Mesothelial cell of epicardium (in vitro differentiated cells): Measurements from ENCODE around the gene FAM163B. TPM values are rescaled to one million over a fixed set of nuclear protein-coding genes. Genes with fewer than 3 reads are reported as not detected.

ENCODE experiments used
- DNase-seq, 2 experiments: peaks; one replicate each; pipeline ENCODE4 v3.0.0; 2021; ENCODE audit warnings: low spot score in 2 of 2; ENCODE audit not compliant: unreplicated experiment in 2 of 2
- H3K27ac Mint-ChIP-seq: 2 replicates; pipeline ENCODE4 v1.8.0; 2021; ENCODE audit warnings: mixed read lengths
- H3K27me3 Mint-ChIP-seq: 2 replicates; pipeline ENCODE4 v1.8.0; 2021; ENCODE audit warnings: low read depth, mixed read lengths
- H3K36me3 Mint-ChIP-seq: 2 replicates; pipeline ENCODE4 v1.8.0; 2021; ENCODE audit warnings: mixed read lengths
- H3K4me1 Mint-ChIP-seq: 2 replicates; pipeline ENCODE4 v1.8.0; 2021; ENCODE audit warnings: mixed read lengths
- H3K4me3 Mint-ChIP-seq: 2 replicates; pipeline ENCODE4 v1.8.0; 2021; ENCODE audit warnings: mild to moderate bottlenecking, moderate library complexity, mixed read lengths
- H3K9me3 Mint-ChIP-seq: 2 replicates; pipeline ENCODE4 v1.8.0; 2021; ENCODE audit warnings: mixed read lengths
- CTCF ChIP-seq: fragments of 200-600 bp; sonication (generic); IDR thresholded peaks from one replicate; pipeline ENCODE4 v1.5.0; 2021; ENCODE audit warnings: antibody characterized with exemption; ENCODE audit not compliant: unreplicated experiment
- total RNA-seq: library from RNA; stranded (reverse); gene quantifications from 3 replicates; pipeline ENCODE4 v1.2.1, GENCODE V29; 2021

FAM163B gene
- total RNA-seq, 1 donor from 2014 or later, result 0.72 TPM

GRCh38 chr9:133575186-133576030, 33.8 kb downstream of the FAM163B start:
- H3K27ac Mint-ChIP-seq, result no peak overlapping the region
- H3K4me3 Mint-ChIP-seq, result no peak overlapping the region
- H3K4me1 Mint-ChIP-seq, result peaks cover 17% of the 10 kb centered on the region

GRCh38 chr9:133574771-133575170, 34.4 kb downstream of the FAM163B start:
- no peaks in the 10 kb centered on the region for H3K36me3 Mint-ChIP-seq
- no peaks in the 10 kb centered on the region for H3K9me3 Mint-ChIP-seq
- DNase-seq, result no peak
- H3K4me1 Mint-ChIP-seq, result peaks cover 16% of the 10 kb centered on the region
- no peaks in the 10 kb centered on the region for H3K27me3 Mint-ChIP-seq
- H3K4me3 Mint-ChIP-seq, result no peak overlapping the region
- TF ChIP-seq CTCF, result no peak
- no peak overlapping the region for H3K27ac Mint-ChIP-seq

More at GRCh38 chr9:133575186-133576030, 33.8 kb downstream of the FAM163B start:
- DNase-seq, result no peak
- Mint-ChIP-seq H3K27me3 (no peaks in the 10 kb centered on the region), H3K9me3 (no peaks in the 10 kb centered on the region), H3K36me3 (no peaks in the 10 kb centered on the region)
- TF ChIP-seq CTCF, result no peak

- Mint-ChIP-seq H3K27me3 (no peaks in the 10 kb centered on the region), H3K36me3 (no peaks in the 10 kb centered on the region), H3K9me3 (no peaks in the 10 kb centered on the region), H3K4me3 (no peak overlapping the region), H3K27ac (no peak overlapping the region), H3K4me1 (peaks cover 16% of the 10 kb centered on the region)
- DNase-seq, result no peak
- no peak for TF ChIP-seq CTCF
These were observed 35.2 kb downstream of the FAM163B start for GRCh38 chr9:133573791-133574515.

- DNase-seq, result no peak
These were observed 36.3 kb downstream of the FAM163B start for GRCh38 chr9:133572821-133573361.

More at GRCh38 chr9:133572821-133573361, 36.3 kb downstream of the FAM163B start:
- H3K4me3 Mint-ChIP-seq, result no peak overlapping the region
- peaks cover 14% of the 10 kb centered on the region for H3K4me1 Mint-ChIP-seq
- H3K9me3 Mint-ChIP-seq, result no peaks in the 10 kb centered on the region
- H3K36me3 Mint-ChIP-seq, result no peaks in the 10 kb centered on the region
- no peak for TF ChIP-seq CTCF
- H3K27ac Mint-ChIP-seq, result no peak overlapping the region
- H3K27me3 Mint-ChIP-seq, result no peaks in the 10 kb centered on the region
